Omental fat pad (tissue), 4 donors: ENCODE results near the gene INHBB. TPM values are rescaled to one million over a fixed set of nuclear protein-coding genes. Genes with fewer than 3 reads are reported as not detected.

Source experiments
- ATAC-seq: fragments of 150-250 bp; one replicate; pipeline ENCODE4 v1.9.1; 2016; ENCODE audit warnings: mild to moderate bottlenecking, moderate library complexity; ENCODE audit not compliant: low FRiP score
- DNase-seq: peaks from one replicate; pipeline ENCODE4 v3.0.0-alpha.2; 2019; ENCODE audit warnings: low spot score
- total RNA-seq, 4 donors: library from RNA; depleted of rRNA; stranded (reverse); fragments of >200 nt; gene quantifications; one replicate each; pipeline ENCODE4 v1.1.0, GENCODE V29; 2016
- TF ChIP-seq, protein P1 (sequence below), 3 donors: fragments of 450-650 bp; IDR thresholded peaks; one replicate each; pipeline ENCODE4 v1.5.1; 2016 to 2017; ENCODE audit warnings: antibody characterized with exemption in 3 of 3, mild to moderate bottlenecking in 3 of 3, moderate library complexity in 2 of 3

INHBB gene
- 10 to 100 TPM in 3 of 4 donors, 1 to 10 TPM in 1; 6.7 to 59.8 (median 28.6) TPM for total RNA-seq

DNA sequence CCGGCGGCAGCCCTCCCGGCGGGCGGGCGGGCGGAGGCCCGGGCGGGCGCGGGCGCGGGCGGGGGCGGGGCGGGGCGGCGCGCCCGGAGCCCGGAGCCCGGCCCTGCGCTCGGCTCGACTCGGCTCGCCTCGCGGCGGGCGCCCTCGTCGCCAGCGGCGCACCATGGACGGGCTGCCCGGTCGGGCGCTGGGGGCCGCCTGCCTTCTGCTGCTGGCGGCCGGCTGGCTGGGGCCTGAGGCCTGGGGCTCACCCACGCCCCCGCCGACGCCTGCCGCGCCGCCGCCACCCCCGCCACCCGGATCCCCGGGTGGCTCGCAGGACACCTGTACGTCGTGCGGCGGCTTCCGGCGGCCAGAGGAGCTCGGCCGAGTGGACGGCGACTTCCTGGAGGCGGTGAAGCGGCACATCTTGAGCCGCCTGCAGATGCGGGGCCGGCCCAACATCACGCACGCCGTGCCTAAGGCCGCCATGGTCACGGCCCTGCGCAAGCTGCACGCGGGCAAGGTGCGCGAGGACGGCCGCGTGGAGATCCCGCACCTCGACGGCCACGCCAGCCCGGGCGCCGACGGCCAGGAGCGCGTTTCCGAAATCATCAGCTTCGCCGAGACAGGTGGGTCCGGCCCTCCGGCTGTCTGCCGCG, at the start of gene INHBB:
Gene INHBB (plus strand): TSS at position 111 of the 641 bp plus-strand sequence. CDS start 53 bp downstream, at position 164.
- TF ChIP-seq, protein P1, sequence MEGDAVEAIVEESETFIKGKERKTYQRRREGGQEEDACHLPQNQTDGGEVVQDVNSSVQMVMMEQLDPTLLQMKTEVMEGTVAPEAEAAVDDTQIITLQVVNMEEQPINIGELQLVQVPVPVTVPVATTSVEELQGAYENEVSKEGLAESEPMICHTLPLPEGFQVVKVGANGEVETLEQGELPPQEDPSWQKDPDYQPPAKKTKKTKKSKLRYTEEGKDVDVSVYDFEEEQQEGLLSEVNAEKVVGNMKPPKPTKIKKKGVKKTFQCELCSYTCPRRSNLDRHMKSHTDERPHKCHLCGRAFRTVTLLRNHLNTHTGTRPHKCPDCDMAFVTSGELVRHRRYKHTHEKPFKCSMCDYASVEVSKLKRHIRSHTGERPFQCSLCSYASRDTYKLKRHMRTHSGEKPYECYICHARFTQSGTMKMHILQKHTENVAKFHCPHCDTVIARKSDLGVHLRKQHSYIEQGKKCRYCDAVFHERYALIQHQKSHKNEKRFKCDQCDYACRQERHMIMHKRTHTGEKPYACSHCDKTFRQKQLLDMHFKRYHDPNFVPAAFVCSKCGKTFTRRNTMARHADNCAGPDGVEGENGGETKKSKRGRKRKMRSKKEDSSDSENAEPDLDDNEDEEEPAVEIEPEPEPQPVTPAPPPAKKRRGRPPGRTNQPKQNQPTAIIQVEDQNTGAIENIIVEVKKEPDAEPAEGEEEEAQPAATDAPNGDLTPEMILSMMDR (IDR thresholded peaks at IDR 0.05) = no peak

DNA sequence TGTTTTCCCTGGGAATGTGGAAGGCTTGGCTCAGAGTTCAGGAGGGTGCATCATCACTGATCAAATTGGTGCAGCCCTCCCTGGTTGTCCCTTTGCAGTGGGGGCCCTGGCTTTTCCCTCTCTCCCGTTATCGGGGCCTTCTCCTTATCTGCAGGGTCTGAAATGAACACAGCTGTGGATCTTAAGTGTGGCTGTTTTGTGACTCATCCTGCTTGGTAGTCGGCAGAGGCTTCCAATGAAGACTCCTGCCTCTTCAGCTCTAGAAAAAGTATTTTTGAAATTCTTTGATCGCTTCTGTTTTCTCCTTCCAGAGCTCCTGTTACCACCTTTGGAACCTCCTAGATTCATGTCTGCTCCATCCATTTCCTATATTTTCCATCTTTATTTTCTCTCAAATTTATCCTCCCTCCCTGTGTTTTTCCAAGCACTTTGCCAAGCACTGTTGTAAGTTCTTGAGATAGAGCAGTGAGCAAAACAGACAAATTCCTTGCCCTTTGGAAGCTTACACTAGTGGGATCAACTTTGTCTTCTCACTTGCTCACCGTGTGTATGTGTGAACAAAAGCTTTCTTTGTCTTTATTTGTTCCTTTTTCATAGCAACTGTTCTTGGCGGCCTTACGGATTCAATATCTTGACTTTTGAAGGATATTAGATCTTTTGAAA, 47.6 kb upstream of the INHBB start:
- no peak for ATAC-seq

More for the DNA sequence above, at the start of gene INHBB:
- DNase-seq = no peak
- ATAC-seq = peak; percentile 30

DNA sequence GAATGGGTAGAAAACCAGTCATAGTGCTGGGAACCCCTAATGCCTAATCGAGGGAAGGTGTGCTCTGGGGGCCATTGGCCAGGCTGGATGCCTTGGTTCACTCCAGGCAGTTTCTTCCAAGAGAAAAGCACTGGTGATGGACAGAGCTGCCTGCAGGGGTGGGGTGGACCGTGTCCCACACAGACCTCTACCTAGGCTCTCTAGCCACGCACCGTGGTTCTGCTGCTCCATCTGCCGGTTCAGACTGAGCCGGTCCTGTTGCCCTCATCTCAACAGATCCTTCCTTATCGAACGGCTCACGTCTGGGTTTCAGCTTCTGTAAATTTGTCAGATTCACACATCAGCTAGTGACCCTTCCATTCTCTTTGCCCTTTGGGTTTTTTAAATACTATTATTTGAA, 46.9 kb upstream of the INHBB start:
- no peak for ATAC-seq

More for the DNA sequence above, 47.6 kb upstream of the INHBB start:
- TF ChIP-seq, protein P1 (IDR thresholded peaks at IDR 0.05) = no peak
- no peak for DNase-seq

DNA sequence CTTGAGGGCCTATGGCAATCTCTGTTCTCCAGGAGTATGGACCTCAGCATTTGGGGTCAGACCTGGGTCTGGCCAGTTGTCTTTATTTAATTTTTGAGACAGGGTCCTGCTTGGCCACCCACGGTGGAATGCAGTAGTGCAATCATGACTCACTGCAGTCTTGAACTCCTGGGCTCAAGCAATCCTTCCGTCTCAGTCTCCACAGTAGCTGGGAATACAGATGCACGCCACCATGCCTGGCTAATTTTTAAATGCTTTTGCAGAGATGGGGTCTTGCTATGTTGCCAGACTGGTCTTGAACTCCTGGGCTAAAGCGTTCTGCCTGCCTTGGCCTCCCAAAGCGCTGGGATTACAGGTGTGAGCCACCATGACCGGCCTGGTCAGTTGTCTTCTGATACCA, 46.4 kb upstream of the INHBB start:
- TF ChIP-seq, protein P1 (IDR thresholded peaks at IDR 0.05) = no peak
- DNase-seq (no peak), ATAC-seq (no peak)

More for the DNA sequence above, 46.9 kb upstream of the INHBB start:
- TF ChIP-seq, protein P1 (IDR thresholded peaks at IDR 0.05) = no peak
- DNase-seq = no peak

DNA sequence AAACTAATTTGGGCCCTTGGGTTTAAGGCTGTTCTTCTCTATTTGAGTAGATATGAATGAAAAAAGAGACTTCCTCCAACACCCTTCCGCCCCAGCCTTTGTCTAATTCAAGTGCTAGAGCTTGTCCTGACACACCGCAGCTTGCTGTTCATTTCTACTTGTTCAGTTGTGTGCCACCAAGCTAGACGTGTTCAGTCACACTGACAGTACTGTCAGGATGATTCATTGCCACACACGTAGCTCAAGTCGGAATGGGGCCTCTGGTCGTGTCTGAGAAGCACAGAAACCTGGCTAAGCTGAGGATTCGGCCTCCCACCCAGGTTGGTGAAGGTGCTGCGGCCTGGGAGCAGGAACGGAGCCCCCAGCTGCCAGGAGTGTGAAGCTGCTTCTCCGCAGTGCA, 45.6 kb upstream of the INHBB start:
- DNase-seq = no peak
- no peak for ATAC-seq

DNA sequence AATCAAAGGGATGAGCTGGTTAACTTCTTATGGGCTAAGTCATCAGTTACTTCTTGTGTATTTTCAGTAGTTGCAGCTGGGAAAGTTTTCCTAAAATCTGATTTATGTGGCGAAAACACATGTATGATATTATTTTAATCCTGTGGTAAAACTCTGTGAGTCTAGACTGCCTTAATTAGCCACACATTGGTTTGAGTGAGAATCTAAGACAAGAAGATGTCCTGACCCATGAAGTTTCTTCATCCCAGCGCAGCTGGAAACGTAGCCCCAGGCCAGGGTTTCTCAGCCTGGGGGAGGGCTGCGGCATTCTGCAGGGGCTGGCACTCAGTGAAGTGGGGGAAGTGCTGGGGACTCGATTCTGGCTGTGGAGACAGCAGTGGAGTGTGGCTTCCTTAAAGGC, 44.7 kb upstream of the INHBB start:
- DNase-seq (no peak), ATAC-seq (no peak)
- TF ChIP-seq, protein P1 (IDR thresholded peaks at IDR 0.05) = no peak

More for the DNA sequence above, 45.6 kb upstream of the INHBB start:
- TF ChIP-seq, protein P1 (IDR thresholded peaks at IDR 0.05) = no peak

DNA sequence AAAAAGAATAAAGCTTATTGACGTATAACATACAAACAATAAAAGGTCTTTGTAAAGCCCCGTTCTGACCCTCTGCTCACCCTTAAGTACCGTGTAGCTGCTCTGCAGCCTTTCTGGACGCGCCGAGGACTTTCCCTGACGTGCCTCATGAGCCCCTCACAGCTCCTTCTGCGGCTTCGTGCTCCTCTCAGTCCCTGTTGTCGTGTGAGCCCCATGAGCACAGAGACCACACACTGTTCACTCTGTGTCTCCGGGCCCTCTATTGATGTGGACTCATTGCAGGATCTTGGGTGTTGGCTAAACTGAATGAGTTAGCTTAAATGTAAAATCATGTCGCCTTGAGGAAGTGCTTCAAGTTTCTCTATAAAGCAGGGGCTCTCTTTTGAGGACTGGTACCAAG, 43.6 kb upstream of the INHBB start:
- TF ChIP-seq, protein P1 (IDR thresholded peaks at IDR 0.05) = no peak
- ATAC-seq (no peak), DNase-seq (no peak)
